Measurements from ENCODE around the gene WDR4. TPM values are rescaled to one million over a fixed set of nuclear protein-coding genes. Genes with fewer than 3 reads are reported as not detected.

The WDR4 gene
- total and polyA plus RNA-seq, 2 of the 13 experiments (the other 11 are each of a cell fraction or from before 2014, with no cell fraction given): 11.3 to 14.4 TPM

DNA sequence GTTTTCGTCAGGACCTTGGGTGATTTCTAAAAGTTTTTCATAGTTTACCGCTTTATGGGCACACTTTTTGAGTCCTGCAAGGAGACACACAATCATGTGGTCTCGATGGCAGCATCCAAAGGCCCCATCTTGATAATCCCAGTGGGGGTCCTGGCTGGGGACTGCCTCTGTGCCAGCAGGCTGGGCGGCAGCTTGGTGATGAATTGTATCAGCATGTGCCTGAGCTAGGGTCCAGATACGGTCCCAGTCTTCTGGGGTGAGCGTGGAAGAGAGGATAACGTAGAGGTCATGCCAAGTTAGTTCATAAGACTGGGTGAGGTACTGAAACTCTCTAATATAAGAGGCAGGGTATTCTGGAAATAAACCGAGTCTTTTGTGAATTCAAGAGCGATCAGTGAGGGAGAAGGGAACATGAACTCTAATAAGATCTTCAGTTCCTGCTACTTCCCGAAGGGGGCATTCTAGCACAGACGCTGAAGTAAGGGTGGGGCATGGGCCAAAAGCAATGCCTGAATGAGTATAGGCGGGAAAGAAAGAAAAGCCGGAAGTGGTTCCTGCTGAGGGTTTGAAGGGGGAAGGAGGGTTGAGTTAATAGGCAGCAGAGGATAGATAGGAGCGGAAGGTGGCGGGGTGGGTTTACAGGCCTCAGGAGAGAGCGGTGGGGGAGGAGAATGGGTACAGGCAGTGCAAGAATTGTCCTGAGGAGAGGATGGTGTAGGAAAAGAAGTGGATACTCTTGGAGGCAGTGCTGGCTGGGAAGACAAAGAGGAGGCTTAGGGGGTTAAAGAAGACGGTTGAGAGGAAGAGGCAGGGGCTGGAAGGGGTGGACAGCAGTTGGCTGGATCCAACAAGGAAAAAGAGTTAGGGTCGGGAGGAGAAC lies 44.5 kb upstream of the WDR4 start (continued):
- TF ChIP-seq, protein P1, sequence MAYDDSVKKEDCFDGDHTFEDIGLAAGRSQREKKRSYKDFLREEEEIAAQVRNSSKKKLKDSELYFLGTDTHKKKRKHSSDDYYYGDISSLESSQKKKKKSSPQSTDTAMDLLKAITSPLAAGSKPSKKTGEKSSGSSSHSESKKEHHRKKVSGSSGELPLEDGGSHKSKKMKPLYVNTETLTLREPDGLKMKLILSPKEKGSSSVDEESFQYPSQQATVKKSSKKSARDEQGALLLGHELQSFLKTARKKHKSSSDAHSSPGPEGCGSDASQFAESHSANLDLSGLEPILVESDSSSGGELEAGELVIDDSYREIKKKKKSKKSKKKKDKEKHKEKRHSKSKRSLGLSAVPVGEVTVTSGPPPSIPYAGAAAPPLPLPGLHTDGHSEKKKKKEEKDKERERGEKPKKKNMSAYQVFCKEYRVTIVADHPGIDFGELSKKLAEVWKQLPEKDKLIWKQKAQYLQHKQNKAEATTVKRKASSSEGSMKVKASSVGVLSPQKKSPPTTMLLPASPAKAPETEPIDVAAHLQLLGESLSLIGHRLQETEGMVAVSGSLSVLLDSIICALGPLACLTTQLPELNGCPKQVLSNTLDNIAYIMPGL (CRISPR knock-in tag; IDR thresholded peaks at IDR 0.05; ENCODE audit: borderline replicate concordance in 1 of 2, low read depth in 1 of 2): peak; percentile 41 to 44; a peak in 1 of 4 replicates
- TF ChIP-seq SMC3 (IDR thresholded peaks at IDR 0.05; ENCODE audit: low read length) (peak; percentile 86), SIN3A (IDR thresholded peaks at IDR 0.05; ENCODE audit: borderline replicate concordance, low read depth, low read length) (0 out of 2 replicates have a peak, but pooled peaks have one; percentile 26), STAG1 (CRISPR knock-in tag; IDR thresholded peaks at IDR 0.05) (peak; percentile 78), GATAD2A (CRISPR knock-in tag; IDR thresholded peaks at IDR 0.05) (0 out of 2 replicates have a peak, but pooled peaks have one; percentile 32), ZNF75D (CRISPR knock-in tag; IDR thresholded peaks at IDR 0.05; ENCODE audit: borderline replicate concordance) (no peak), MEIS2 (CRISPR knock-in tag; IDR thresholded peaks at IDR 0.05) (no peak), KDM2A (CRISPR knock-in tag; IDR thresholded peaks at IDR 0.05; ENCODE audit: borderline replicate concordance, low read depth) (no peak), ZSCAN25 (CRISPR knock-in tag; IDR thresholded peaks at IDR 0.05) (no peak), MXI1 (IDR thresholded peaks at IDR 0.05; ENCODE audit: borderline replicate concordance, low read depth, low read length) (peak; percentile 38; the same call in 1 of the 3 replicates), ELF4 (CRISPR knock-in tag; IDR thresholded peaks at IDR 0.05; ENCODE audit: borderline replicate concordance) (peak; percentile 44; the same call in 1 of the 2 replicates), ZNF207 (IDR thresholded peaks at IDR 0.05; ENCODE audit: borderline replicate concordance) (no peak), ELF1 (CRISPR knock-in tag; IDR thresholded peaks at IDR 0.05) (peak; percentile 85)
- TF ChIP-seq, protein P2, sequence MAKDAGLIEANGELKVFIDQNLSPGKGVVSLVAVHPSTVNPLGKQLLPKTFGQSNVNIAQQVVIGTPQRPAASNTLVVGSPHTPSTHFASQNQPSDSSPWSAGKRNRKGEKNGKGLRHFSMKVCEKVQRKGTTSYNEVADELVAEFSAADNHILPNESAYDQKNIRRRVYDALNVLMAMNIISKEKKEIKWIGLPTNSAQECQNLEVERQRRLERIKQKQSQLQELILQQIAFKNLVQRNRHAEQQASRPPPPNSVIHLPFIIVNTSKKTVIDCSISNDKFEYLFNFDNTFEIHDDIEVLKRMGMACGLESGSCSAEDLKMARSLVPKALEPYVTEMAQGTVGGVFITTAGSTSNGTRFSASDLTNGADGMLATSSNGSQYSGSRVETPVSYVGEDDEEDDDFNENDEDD (CRISPR knock-in tag; IDR thresholded peaks at IDR 0.05; ENCODE audit: borderline replicate concordance): peak; percentile 81; the same call in 1 of the 2 replicates
- TF ChIP-seq, protein P3, sequence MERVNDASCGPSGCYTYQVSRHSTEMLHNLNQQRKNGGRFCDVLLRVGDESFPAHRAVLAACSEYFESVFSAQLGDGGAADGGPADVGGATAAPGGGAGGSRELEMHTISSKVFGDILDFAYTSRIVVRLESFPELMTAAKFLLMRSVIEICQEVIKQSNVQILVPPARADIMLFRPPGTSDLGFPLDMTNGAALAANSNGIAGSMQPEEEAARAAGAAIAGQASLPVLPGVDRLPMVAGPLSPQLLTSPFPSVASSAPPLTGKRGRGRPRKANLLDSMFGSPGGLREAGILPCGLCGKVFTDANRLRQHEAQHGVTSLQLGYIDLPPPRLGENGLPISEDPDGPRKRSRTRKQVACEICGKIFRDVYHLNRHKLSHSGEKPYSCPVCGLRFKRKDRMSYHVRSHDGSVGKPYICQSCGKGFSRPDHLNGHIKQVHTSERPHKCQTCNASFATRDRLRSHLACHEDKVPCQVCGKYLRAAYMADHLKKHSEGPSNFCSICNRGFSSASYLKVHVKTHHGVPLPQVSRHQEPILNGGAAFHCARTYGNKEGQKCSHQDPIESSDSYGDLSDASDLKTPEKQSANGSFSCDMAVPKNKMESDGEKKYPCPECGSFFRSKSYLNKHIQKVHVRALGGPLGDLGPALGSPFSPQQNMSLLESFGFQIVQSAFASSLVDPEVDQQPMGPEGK (CRISPR knock-in tag; IDR thresholded peaks at IDR 0.05): peak; percentile 34; the same call in 1 of the 2 replicates
- TF ChIP-seq, protein P4, sequence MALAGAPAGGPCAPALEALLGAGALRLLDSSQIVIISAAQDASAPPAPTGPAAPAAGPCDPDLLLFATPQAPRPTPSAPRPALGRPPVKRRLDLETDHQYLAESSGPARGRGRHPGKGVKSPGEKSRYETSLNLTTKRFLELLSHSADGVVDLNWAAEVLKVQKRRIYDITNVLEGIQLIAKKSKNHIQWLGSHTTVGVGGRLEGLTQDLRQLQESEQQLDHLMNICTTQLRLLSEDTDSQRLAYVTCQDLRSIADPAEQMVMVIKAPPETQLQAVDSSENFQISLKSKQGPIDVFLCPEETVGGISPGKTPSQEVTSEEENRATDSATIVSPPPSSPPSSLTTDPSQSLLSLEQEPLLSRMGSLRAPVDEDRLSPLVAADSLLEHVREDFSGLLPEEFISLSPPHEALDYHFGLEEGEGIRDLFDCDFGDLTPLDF (CRISPR knock-in tag; IDR thresholded peaks at IDR 0.05): no peak
- TF ChIP-seq, protein P5, sequence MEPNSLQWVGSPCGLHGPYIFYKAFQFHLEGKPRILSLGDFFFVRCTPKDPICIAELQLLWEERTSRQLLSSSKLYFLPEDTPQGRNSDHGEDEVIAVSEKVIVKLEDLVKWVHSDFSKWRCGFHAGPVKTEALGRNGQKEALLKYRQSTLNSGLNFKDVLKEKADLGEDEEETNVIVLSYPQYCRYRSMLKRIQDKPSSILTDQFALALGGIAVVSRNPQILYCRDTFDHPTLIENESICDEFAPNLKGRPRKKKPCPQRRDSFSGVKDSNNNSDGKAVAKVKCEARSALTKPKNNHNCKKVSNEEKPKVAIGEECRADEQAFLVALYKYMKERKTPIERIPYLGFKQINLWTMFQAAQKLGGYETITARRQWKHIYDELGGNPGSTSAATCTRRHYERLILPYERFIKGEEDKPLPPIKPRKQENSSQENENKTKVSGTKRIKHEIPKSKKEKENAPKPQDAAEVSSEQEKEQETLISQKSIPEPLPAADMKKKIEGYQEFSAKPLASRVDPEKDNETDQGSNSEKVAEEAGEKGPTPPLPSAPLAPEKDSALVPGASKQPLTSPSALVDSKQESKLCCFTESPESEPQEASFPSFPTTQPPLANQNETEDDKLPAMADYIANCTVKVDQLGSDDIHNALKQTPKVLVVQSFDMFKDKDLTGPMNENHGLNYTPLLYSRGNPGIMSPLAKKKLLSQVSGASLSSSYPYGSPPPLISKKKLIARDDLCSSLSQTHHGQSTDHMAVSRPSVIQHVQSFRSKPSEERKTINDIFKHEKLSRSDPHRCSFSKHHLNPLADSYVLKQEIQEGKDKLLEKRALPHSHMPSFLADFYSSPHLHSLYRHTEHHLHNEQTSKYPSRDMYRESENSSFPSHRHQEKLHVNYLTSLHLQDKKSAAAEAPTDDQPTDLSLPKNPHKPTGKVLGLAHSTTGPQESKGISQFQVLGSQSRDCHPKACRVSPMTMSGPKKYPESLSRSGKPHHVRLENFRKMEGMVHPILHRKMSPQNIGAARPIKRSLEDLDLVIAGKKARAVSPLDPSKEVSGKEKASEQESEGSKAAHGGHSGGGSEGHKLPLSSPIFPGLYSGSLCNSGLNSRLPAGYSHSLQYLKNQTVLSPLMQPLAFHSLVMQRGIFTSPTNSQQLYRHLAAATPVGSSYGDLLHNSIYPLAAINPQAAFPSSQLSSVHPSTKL (CRISPR knock-in tag; IDR thresholded peaks at IDR 0.05): 0 out of 2 replicates have a peak, but pooled peaks have one; percentile 15

All from HepG2 (cell line).